ENCODE data around the gene ZCCHC24.

Gene ZCCHC24

GRCh38 chr10:79345241-79346011 is 100.0 kb downstream of the ZCCHC24 start:
- Histone ChIP-seq H2AK5ac (ENCODE audit: low read length, severe bottlenecking) (no peak overlapping the region), H3K14ac (ENCODE audit: low read length in 2 of 2) (no peak overlapping the region), H3K4me2 (ENCODE audit: low read length, poor library complexity, severe bottlenecking) (no peak overlapping the region), H2AFZ (ENCODE audit: low read depth, low read length) (no peak overlapping the region), H2BK15ac (ENCODE audit: low read depth, poor library complexity, severe bottlenecking) (no peak overlapping the region), H2BK120ac (ENCODE audit: low read depth, low read length) (no peak overlapping the region), H3K18ac (ENCODE audit: low read depth in 1 of 2, low read length in 2 of 2) (no peak overlapping the region), H2BK5ac (ENCODE audit: low read depth, low read length, poor library complexity, severe bottlenecking) (no peak overlapping the region), H3K4me3 (ENCODE audit: insufficient read depth in 1 of 2, low read depth in 1 of 2, low read length in 2 of 2) (no peak overlapping the region), H3K27me3 (ENCODE audit: control insufficient read depth in 1 of 2, insufficient read depth in 1 of 2, low read length in 2 of 2) (no peaks in the 10 kb centered on the region), H3K79me1 (replicated peaks; ENCODE audit: low read length, poor library complexity, severe bottlenecking) (peaks cover 18% of the 10 kb centered on the region), H3K4me1 (ENCODE audit: control insufficient read depth, insufficient read depth, low read depth, low read length) (peaks cover 36% of the 10 kb centered on the region), H3K23ac (ENCODE audit: low read length in 2 of 2) (no peak overlapping the region), H3K27ac (ENCODE audit: low read length, poor library complexity, severe bottlenecking) (no peak overlapping the region), H2BK12ac (ENCODE audit: low read length in 2 of 2) (peak overlapping the region; percentile 32 to 41), H3K36me3 (ENCODE audit: control insufficient read depth in 1 of 2, insufficient read depth in 2 of 2, low read depth in 1 of 2, low read length in 2 of 2) (peaks cover 17 to 18% of the 10 kb centered on the region in 2 experiments), H4K8ac (ENCODE audit: low read length) (no peak overlapping the region), H3K9ac (ENCODE audit: low read length) (no peak overlapping the region), H3K9me3 (ENCODE audit: control insufficient read depth, low read length) (no peaks in the 10 kb centered on the region), H4K91ac (ENCODE audit: low read length) (peak overlapping the region; percentile 28), H3K4ac (ENCODE audit: low read depth in 1 of 2, low read length in 2 of 2) (peak overlapping the region in 1 of 2 experiments; percentile 36)
- 86% methylated on average over 4 of the region's 5 CpGs for WGBS
- DNase-seq = no peak

GRCh38 chr10:79344502-79345195 is 100.8 kb downstream of the ZCCHC24 start:
- no peak overlapping the region for H2BK15ac ChIP-seq (ENCODE audit: low read depth, poor library complexity, severe bottlenecking)
- 88% methylated on average over 3 of the region's 3 CpGs for WGBS
- no peak for DNase-seq

GRCh38 chr10:79342811-79343561 is 102.4 kb downstream of the ZCCHC24 start:
- Histone ChIP-seq H2BK5ac (ENCODE audit: low read depth, low read length, poor library complexity, severe bottlenecking) (no peak overlapping the region), H3K23ac (ENCODE audit: low read length in 2 of 2) (no peak overlapping the region), H3K9ac (ENCODE audit: low read length) (no peak overlapping the region), H2AFZ (ENCODE audit: low read depth, low read length) (no peak overlapping the region), H3K9me3 (ENCODE audit: control insufficient read depth, low read length) (no peaks in the 10 kb centered on the region), H3K27me3 (ENCODE audit: control insufficient read depth in 1 of 2, insufficient read depth in 1 of 2, low read length in 2 of 2) (no peaks in the 10 kb centered on the region), H3K4me2 (ENCODE audit: low read length, poor library complexity, severe bottlenecking) (no peak overlapping the region), H3K4ac (ENCODE audit: low read depth in 1 of 2, low read length in 2 of 2) (no peak overlapping the region), H3K4me1 (ENCODE audit: control insufficient read depth, insufficient read depth, low read depth, low read length) (peaks cover 14% of the 10 kb centered on the region), H2BK15ac (ENCODE audit: low read depth, poor library complexity, severe bottlenecking) (peak overlapping the region; percentile 3), H3K18ac (ENCODE audit: low read depth in 1 of 2, low read length in 2 of 2) (no peak overlapping the region), H3K14ac (ENCODE audit: low read length in 2 of 2) (peak overlapping the region in 1 of 2 experiments; percentile 69), H2BK120ac (ENCODE audit: low read depth, low read length) (no peak overlapping the region), H2AK5ac (ENCODE audit: low read length, severe bottlenecking) (no peak overlapping the region), H3K36me3 (ENCODE audit: control insufficient read depth in 1 of 2, insufficient read depth in 2 of 2, low read depth in 1 of 2, low read length in 2 of 2) (no peaks in the 10 kb centered on the region), H3K4me3 (ENCODE audit: insufficient read depth in 1 of 2, low read depth in 1 of 2, low read length in 2 of 2) (no peak overlapping the region), H4K91ac (ENCODE audit: low read length) (peak overlapping the region; percentile 54), H3K79me1 (replicated peaks; ENCODE audit: low read length, poor library complexity, severe bottlenecking) (no peaks in the 10 kb centered on the region), H3K27ac (ENCODE audit: low read length, poor library complexity, severe bottlenecking) (no peak overlapping the region), H4K8ac (ENCODE audit: low read length) (no peak overlapping the region), H2BK12ac (ENCODE audit: low read length in 2 of 2) (peak overlapping the region in 1 of 2 experiments; percentile 23)
- 88% methylated on average over 10 of the region's 10 CpGs for WGBS
- no peak for DNase-seq

More at GRCh38 chr10:79344502-79345195, 100.8 kb downstream of the ZCCHC24 start:
- H3K4ac ChIP-seq (ENCODE audit: low read depth in 1 of 2, low read length in 2 of 2) = peak overlapping the region in 1 of 2 experiments; percentile 27
- H3K4me2 ChIP-seq (ENCODE audit: low read length, poor library complexity, severe bottlenecking) = no peak overlapping the region
- no peak overlapping the region for H3K27ac ChIP-seq (ENCODE audit: low read length, poor library complexity, severe bottlenecking)
- H3K4me1 ChIP-seq (ENCODE audit: control insufficient read depth, insufficient read depth, low read depth, low read length) = peaks cover 31% of the 10 kb centered on the region
- H2BK5ac ChIP-seq (ENCODE audit: low read depth, low read length, poor library complexity, severe bottlenecking) = no peak overlapping the region
- H2AFZ ChIP-seq (ENCODE audit: low read depth, low read length) = no peak overlapping the region
- peaks cover 11% of the 10 kb centered on the region for H3K79me1 ChIP-seq (replicated peaks; ENCODE audit: low read length, poor library complexity, severe bottlenecking)
- H4K91ac ChIP-seq (ENCODE audit: low read length) = no peak overlapping the region
- no peaks in the 10 kb centered on the region for H3K9me3 ChIP-seq (ENCODE audit: control insufficient read depth, low read length)
- H3K9ac ChIP-seq (ENCODE audit: low read length) = no peak overlapping the region
- H3K36me3 ChIP-seq (ENCODE audit: control insufficient read depth in 1 of 2, insufficient read depth in 2 of 2, low read depth in 1 of 2, low read length in 2 of 2) = peaks cover 10 to 11% of the 10 kb centered on the region in 2 experiments
- H2BK12ac ChIP-seq (ENCODE audit: low read length in 2 of 2) = peak overlapping the region in 1 of 2 experiments; percentile 15
- no peak overlapping the region for H3K18ac ChIP-seq (ENCODE audit: low read depth in 1 of 2, low read length in 2 of 2)
- H2AK5ac ChIP-seq (ENCODE audit: low read length, severe bottlenecking) = no peak overlapping the region
- H3K14ac ChIP-seq (ENCODE audit: low read length in 2 of 2) = no peak overlapping the region
- no peak overlapping the region for H3K4me3 ChIP-seq (ENCODE audit: insufficient read depth in 1 of 2, low read depth in 1 of 2, low read length in 2 of 2)
- no peak overlapping the region for H2BK120ac ChIP-seq (ENCODE audit: low read depth, low read length)
- H4K8ac ChIP-seq (ENCODE audit: low read length) = no peak overlapping the region
- no peaks in the 10 kb centered on the region for H3K27me3 ChIP-seq (ENCODE audit: control insufficient read depth in 1 of 2, insufficient read depth in 1 of 2, low read length in 2 of 2)
- no peak overlapping the region for H3K23ac ChIP-seq (ENCODE audit: low read length in 2 of 2)
